Measurements from ENCODE around the gene RSRC1.

The RSRC1 gene

DNA sequence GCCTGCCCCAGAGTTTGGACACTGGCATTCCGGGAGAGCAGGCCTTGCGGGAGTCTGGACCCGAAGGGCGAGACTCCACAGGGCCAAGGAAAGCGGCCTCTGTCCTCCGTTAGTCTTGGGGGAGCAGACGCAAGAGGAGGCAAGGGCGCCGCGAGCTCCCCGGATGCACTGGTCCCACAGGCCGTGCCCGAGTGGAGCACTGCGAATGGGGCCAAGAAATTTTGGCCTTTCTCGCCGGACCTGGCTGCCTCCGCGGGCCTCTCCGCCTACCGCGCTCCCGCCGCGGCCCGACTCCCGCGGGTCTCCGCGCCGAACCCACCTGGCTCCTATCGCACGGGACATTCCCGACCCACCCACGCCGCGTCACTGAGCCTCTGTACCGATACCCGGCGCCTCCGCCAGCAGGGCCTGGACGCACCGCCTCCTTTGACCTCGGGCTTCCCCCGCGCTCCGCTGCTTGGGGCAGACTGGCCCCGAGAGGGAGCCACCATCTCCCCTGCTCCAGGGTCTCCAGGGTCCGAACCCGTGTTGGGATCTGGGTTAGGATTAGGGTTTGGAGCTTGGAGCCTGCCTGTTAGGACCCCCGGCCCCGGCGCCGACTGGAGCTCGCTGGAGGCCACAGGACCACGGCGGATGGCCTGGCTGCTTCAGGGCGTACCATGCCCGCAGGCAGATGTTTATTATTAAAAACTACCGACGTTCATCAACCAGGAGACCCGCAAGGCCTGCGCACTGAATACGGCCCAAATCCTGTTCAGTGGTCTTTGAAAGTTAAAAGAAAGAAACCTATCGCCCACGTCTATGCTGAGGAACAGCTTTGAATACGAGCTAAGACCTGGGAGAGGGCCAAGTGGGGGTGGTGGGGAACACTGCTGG, 15.4 kb upstream of the RSRC1 start:
- H3K4me3 ChIP-seq (ENCODE audit: low read depth in 1 of 2, low read length in 2 of 2), result peak overlapping the region in 1 of 2 donors; percentile 24
- H3K27ac ChIP-seq (ENCODE audit: low read length), result no peak overlapping the region
- H3K9me3 ChIP-seq (ENCODE audit: control insufficient read depth in 1 of 2, low read length in 2 of 2), result peaks cover 0 to 9% of the 10 kb centered on the region in 2 donors
- H3K4me1 ChIP-seq (ENCODE audit: control insufficient read depth in 1 of 2, insufficient read depth in 2 of 2, low read length in 2 of 2), result peaks cover 0 to 18% of the 10 kb centered on the region in 2 donors
- peaks cover 60% of the 10 kb centered on the region for H3K27me3 ChIP-seq (ENCODE audit: low read depth, low read length)
- no peaks in the 10 kb centered on the region for H3K36me3 ChIP-seq (ENCODE audit: control insufficient read depth in 1 of 2, insufficient read depth in 2 of 2, low read length in 2 of 2)

GRCh38 chr3:158095111-158095813, 14.6 kb upstream of the RSRC1 start:
- H3K27ac ChIP-seq (ENCODE audit: low read length), result no peak overlapping the region
- peaks cover 0 to 18% of the 10 kb centered on the region in 2 donors for H3K4me1 ChIP-seq (ENCODE audit: control insufficient read depth in 1 of 2, insufficient read depth in 2 of 2, low read length in 2 of 2)
- H3K4me3 ChIP-seq (ENCODE audit: low read depth in 1 of 2, low read length in 2 of 2), result no peak overlapping the region
- no peaks in the 10 kb centered on the region for H3K36me3 ChIP-seq (ENCODE audit: control insufficient read depth in 1 of 2, insufficient read depth in 2 of 2, low read length in 2 of 2)
- peaks cover 67% of the 10 kb centered on the region for H3K27me3 ChIP-seq (ENCODE audit: low read depth, low read length)
- H3K9me3 ChIP-seq (ENCODE audit: control insufficient read depth in 1 of 2, low read length in 2 of 2), result peaks cover 0 to 9% of the 10 kb centered on the region in 2 donors

DNA sequence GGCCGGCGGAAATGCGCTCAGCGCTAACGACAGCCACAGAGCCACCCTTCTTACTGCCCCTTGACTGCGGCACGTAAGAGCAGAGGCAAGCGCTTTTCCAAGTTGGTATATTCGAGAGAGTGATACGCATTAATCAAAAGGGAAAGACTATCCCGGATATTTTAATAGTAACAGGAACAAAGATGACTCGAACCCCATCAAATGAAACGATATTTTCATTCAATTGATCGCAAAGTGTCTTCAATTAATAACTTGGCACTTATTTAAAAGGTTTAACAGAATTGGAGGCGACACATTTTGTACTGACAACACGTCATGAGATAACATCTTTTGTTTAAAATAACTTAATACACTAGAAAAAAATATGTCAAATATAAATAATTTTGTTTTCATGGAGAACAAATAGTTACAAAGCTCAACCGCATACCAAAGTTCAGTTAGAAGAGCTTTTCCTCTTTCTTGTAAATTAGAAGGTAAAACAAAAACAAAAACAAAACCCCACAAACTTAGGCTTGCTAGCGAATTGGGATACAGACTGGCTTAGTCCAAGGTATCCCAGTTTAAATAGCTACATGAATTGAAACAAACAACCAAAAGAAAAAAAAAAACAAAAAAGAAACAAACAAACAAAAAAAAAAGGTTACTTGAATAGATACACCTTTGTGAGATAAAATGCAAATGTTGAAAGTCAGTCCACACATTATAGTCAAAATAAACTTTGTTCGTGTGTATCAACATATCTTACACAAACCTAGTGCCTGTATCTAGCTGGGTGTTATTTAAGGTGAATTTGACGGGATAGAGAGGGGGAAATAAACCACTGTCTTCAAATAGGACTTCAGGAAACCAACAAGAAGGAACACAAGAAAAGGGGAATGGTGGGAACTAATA, 13.8 kb upstream of the RSRC1 start:
- H3K9me3 ChIP-seq (ENCODE audit: control insufficient read depth in 1 of 2, low read length in 2 of 2), result peaks cover 0 to 9% of the 10 kb centered on the region in 2 donors
- peaks cover 75% of the 10 kb centered on the region for H3K27me3 ChIP-seq (ENCODE audit: low read depth, low read length)
- H3K27ac ChIP-seq (ENCODE audit: low read length), result no peak overlapping the region
- H3K36me3 ChIP-seq (ENCODE audit: control insufficient read depth in 1 of 2, insufficient read depth in 2 of 2, low read length in 2 of 2), result no peaks in the 10 kb centered on the region
- peaks cover 0 to 18% of the 10 kb centered on the region in 2 donors for H3K4me1 ChIP-seq (ENCODE audit: control insufficient read depth in 1 of 2, insufficient read depth in 2 of 2, low read length in 2 of 2)
- H3K4me3 ChIP-seq (ENCODE audit: low read depth in 1 of 2, low read length in 2 of 2), result no peak overlapping the region

DNA sequence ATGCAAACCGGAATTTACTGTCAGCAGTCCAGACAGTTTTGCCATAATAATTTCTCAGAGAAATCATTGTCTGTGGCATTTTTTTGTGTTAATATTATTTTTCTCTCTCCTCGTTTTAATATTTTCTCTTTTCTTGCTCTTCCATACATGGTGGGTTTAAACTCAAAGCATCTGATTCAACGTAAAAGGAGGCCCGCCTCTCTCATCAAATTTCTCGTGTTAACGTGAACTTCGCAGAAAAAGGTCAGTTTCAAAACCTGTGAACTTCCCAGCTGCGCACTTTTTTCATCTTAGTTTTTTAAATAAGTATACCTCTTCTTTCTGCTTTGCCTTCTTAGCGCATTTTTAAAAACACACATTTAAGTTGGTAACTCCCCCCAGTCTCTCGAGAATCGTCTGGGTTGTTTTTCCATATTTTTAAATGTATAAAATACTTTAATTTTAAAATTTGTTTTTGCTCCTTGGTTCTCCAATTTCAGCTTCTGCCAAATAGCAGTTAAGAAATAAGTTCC, 12.8 kb upstream of the RSRC1 start:
- H3K4me3 ChIP-seq (ENCODE audit: low read depth in 1 of 2, low read length in 2 of 2), result peak overlapping the region; percentile 47 to 65

DNA sequence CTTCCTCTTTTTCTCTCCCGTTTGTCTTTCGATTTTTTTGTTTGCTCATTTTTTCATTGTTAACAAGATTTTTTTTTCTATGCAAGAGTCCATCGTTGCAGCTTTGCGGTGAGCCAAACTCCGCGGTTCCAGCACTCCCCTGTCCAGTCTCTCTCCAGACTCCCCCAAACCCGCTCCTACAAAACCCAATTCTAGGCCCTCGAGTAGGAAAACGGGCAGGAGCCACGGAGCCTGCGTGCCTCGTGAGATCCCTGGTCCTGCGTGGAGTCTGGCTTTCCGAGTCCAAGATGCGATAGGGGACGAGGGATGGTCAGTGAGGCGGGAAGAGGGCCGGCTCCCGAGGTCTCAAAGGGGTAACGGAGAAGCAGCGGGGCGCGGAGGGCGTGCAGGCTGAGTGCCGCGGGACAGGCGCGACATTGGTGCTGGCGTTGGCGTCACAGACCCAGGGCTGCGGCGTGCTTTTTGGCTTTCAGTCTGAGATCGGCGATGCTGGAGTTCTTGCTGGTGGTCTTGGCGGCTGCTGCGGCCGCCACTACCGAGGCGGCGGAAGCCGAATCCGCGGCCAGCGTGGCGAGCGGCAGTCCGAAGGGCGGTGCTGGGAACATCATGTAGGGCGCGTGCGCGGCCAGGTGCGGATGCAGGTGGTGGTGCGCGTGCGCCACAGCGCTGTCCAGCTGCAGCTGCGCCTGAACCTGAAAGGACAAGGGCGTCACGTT, 12.1 kb upstream of the RSRC1 start:
- no peak overlapping the region for H3K27ac ChIP-seq (ENCODE audit: low read length)
- peaks cover 0 to 18% of the 10 kb centered on the region in 2 donors for H3K4me1 ChIP-seq (ENCODE audit: control insufficient read depth in 1 of 2, insufficient read depth in 2 of 2, low read length in 2 of 2)
- peak overlapping the region; percentile 47 to 65 for H3K4me3 ChIP-seq (ENCODE audit: low read depth in 1 of 2, low read length in 2 of 2)
- peaks cover 83% of the 10 kb centered on the region for H3K27me3 ChIP-seq (ENCODE audit: low read depth, low read length)
- peaks cover 0 to 9% of the 10 kb centered on the region in 2 donors for H3K9me3 ChIP-seq (ENCODE audit: control insufficient read depth in 1 of 2, low read length in 2 of 2)
- H3K36me3 ChIP-seq (ENCODE audit: control insufficient read depth in 1 of 2, insufficient read depth in 2 of 2, low read length in 2 of 2), result no peaks in the 10 kb centered on the region

More for the DNA sequence above, 12.8 kb upstream of the RSRC1 start:
- Histone ChIP-seq H3K4me1 (ENCODE audit: control insufficient read depth in 1 of 2, insufficient read depth in 2 of 2, low read length in 2 of 2) (peaks cover 0 to 18% of the 10 kb centered on the region in 2 donors), H3K36me3 (ENCODE audit: control insufficient read depth in 1 of 2, insufficient read depth in 2 of 2, low read length in 2 of 2) (no peaks in the 10 kb centered on the region), H3K27ac (ENCODE audit: low read length) (no peak overlapping the region), H3K27me3 (ENCODE audit: low read depth, low read length) (peaks cover 77% of the 10 kb centered on the region), H3K9me3 (ENCODE audit: control insufficient read depth in 1 of 2, low read length in 2 of 2) (peaks cover 0 to 9% of the 10 kb centered on the region in 2 donors)

GRCh38 chr3:158098309-158098639, 11.6 kb upstream of the RSRC1 start:
- Histone ChIP-seq H3K27me3 (ENCODE audit: low read depth, low read length) (peaks cover 88% of the 10 kb centered on the region), H3K27ac (ENCODE audit: low read length) (no peak overlapping the region), H3K9me3 (ENCODE audit: control insufficient read depth in 1 of 2, low read length in 2 of 2) (peaks cover 0 to 9% of the 10 kb centered on the region in 2 donors), H3K4me1 (ENCODE audit: control insufficient read depth in 1 of 2, insufficient read depth in 2 of 2, low read length in 2 of 2) (peaks cover 0 to 23% of the 10 kb centered on the region in 2 donors), H3K4me3 (ENCODE audit: low read depth in 1 of 2, low read length in 2 of 2) (peak overlapping the region; percentile 47 to 65), H3K36me3 (ENCODE audit: control insufficient read depth in 1 of 2, insufficient read depth in 2 of 2, low read length in 2 of 2) (no peaks in the 10 kb centered on the region)

- Histone ChIP-seq H3K4me1 (ENCODE audit: control insufficient read depth in 1 of 2, insufficient read depth in 2 of 2, low read length in 2 of 2) (peaks cover 0 to 30% of the 10 kb centered on the region in 2 donors), H3K4me3 (ENCODE audit: low read depth in 1 of 2, low read length in 2 of 2) (no peak overlapping the region), H3K27ac (ENCODE audit: low read length) (no peak overlapping the region), H3K36me3 (ENCODE audit: control insufficient read depth in 1 of 2, insufficient read depth in 2 of 2, low read length in 2 of 2) (no peaks in the 10 kb centered on the region), H3K9me3 (ENCODE audit: control insufficient read depth in 1 of 2, low read length in 2 of 2) (peaks cover 0 to 9% of the 10 kb centered on the region in 2 donors), H3K27me3 (ENCODE audit: low read depth, low read length) (peaks cover 89% of the 10 kb centered on the region)
These were observed 11.0 kb upstream of the RSRC1 start for GRCh38 chr3:158098834-158099424.

GRCh38 chr3:158100681-158101080, 9.2 kb upstream of the RSRC1 start:
- no peaks in the 10 kb centered on the region for H3K36me3 ChIP-seq (ENCODE audit: control insufficient read depth in 1 of 2, insufficient read depth in 2 of 2, low read length in 2 of 2)
- no peak overlapping the region for H3K4me3 ChIP-seq (ENCODE audit: low read depth in 1 of 2, low read length in 2 of 2)
- H3K27me3 ChIP-seq (ENCODE audit: low read depth, low read length), result peaks cover 85% of the 10 kb centered on the region
- peaks cover 0 to 6% of the 10 kb centered on the region in 2 donors for H3K9me3 ChIP-seq (ENCODE audit: control insufficient read depth in 1 of 2, low read length in 2 of 2)
- no peak overlapping the region for H3K27ac ChIP-seq (ENCODE audit: low read length)
- peaks cover 0 to 33% of the 10 kb centered on the region in 2 donors for H3K4me1 ChIP-seq (ENCODE audit: control insufficient read depth in 1 of 2, insufficient read depth in 2 of 2, low read length in 2 of 2)

DNA sequence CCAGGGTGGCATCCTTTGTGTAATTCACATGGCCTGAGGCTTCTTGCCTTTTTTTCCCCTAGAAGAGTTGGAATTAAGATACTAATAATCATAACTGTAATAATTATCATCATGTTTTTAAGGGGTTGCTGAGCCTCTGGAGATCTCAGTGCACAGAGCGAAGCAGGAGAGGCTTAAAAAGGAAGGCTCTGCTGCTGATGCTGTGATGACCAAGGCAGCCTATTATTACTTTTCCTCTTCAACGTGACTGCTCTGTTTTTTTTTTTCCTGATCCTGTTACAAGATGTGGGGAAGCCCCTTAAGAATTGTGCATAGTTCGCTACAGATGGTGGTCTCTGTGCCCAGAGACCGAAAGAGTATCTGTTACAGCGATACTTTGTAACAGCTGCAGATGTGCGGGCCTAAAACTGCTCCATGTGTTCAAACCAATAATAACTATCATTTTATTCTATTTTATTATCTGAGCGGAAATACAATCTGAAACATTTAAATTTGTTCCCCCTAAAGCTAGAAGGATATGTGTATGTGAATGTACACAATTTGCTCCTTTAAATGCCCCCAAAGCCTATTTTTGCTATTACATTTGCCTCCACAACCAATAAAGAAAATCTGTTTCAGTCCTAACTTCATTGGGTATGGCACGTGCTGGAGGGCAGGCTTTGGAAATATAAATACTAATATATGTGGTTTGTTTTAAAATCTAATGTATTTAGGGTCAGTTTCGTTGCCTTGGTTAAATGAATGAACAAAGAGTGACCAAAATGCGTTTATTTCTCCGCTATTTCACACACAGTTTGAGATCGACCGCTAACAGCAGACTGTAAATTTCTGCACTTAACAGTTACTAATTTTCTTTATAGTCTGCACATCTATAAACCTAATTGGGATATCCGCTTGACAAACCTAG, 8.3 kb upstream of the RSRC1 start:
- Histone ChIP-seq H3K27ac (ENCODE audit: low read length) (no peak overlapping the region), H3K4me1 (ENCODE audit: control insufficient read depth in 1 of 2, insufficient read depth in 2 of 2, low read length in 2 of 2) (peaks cover 0 to 42% of the 10 kb centered on the region in 2 donors), H3K27me3 (ENCODE audit: low read depth, low read length) (peaks cover 84% of the 10 kb centered on the region), H3K36me3 (ENCODE audit: control insufficient read depth in 1 of 2, insufficient read depth in 2 of 2, low read length in 2 of 2) (no peaks in the 10 kb centered on the region), H3K4me3 (ENCODE audit: low read depth in 1 of 2, low read length in 2 of 2) (no peak overlapping the region), H3K9me3 (ENCODE audit: control insufficient read depth in 1 of 2, low read length in 2 of 2) (no peaks in the 10 kb centered on the region)
